ENCODE data around the gene ESYT2.
"Not testable (repeated sequence)": the region's sequence is repeated elsewhere in the genome, so short reads cannot be mapped to it uniquely, and the experiment has no call there.

The ESYT2 gene

DNA sequence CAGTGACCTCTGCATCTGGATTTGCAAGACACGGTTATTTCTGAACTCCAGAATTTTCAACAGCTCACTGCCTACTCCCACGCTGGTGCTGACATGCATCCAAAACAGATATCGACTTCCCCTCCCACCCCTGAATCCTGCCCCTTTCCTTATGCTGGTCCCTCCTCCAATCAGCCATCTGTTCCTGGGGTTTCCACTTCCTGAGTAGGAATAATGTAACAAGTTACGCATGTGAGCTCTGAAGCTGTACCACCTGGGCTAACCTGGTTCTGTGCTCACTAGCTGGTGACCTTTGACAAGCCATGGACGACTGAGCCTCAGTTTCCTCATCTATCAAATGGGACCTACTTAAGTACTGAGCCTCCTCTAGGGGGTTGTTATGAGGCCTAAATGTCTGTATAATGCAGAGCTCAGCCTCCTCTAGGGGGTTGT is 123.0 kb downstream of the ESYT2 start:
- no peak overlapping the region for H3K4me3 ChIP-seq (replicated peaks; ENCODE audit: low read depth, low read length)
- TF ChIP-seq, protein P1, sequence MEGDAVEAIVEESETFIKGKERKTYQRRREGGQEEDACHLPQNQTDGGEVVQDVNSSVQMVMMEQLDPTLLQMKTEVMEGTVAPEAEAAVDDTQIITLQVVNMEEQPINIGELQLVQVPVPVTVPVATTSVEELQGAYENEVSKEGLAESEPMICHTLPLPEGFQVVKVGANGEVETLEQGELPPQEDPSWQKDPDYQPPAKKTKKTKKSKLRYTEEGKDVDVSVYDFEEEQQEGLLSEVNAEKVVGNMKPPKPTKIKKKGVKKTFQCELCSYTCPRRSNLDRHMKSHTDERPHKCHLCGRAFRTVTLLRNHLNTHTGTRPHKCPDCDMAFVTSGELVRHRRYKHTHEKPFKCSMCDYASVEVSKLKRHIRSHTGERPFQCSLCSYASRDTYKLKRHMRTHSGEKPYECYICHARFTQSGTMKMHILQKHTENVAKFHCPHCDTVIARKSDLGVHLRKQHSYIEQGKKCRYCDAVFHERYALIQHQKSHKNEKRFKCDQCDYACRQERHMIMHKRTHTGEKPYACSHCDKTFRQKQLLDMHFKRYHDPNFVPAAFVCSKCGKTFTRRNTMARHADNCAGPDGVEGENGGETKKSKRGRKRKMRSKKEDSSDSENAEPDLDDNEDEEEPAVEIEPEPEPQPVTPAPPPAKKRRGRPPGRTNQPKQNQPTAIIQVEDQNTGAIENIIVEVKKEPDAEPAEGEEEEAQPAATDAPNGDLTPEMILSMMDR (IDR thresholded peaks at IDR 0.05; ENCODE audit: low read length, missing control alignments) = no peak
- peak; percentile 66 for DNase-seq (ENCODE audit: low read depth)

DNA sequence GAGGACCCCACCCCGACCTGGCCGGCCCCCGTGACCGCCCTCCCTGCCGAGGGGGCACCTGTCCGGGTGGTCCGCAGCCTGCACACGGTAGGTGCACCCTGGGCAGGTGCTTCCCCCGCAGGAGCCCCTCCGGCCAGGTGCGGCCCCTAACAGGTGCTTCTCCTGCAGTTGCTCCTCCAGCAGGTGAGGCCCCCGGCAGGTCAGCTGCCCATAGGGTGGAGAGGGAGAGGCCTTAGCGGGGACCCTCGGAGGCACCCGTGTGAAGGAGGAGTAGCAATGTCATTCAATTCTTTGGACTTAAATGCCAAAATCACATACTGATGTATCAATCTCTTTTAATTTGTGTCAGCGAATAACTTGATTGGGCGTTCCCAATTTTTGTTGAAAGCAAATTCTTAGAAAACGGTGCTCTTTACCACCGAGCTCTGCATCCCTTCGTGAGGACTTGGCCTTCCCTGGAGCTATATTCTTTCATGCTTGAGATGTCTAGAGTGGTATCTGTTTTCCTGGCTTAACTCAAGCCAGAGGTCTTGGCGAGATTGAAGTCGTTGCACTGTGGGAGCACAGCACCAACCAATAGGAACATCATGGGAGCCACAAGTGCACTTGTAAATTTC is 124.0 kb downstream of the ESYT2 start:
- TF ChIP-seq, protein P1 (IDR thresholded peaks at IDR 0.05; ENCODE audit: low read length, missing control alignments) = no peak
- no peak for DNase-seq (ENCODE audit: low read depth)
- H3K4me3 ChIP-seq (replicated peaks; ENCODE audit: low read depth, low read length) = peak overlapping the region; percentile 91

DNA sequence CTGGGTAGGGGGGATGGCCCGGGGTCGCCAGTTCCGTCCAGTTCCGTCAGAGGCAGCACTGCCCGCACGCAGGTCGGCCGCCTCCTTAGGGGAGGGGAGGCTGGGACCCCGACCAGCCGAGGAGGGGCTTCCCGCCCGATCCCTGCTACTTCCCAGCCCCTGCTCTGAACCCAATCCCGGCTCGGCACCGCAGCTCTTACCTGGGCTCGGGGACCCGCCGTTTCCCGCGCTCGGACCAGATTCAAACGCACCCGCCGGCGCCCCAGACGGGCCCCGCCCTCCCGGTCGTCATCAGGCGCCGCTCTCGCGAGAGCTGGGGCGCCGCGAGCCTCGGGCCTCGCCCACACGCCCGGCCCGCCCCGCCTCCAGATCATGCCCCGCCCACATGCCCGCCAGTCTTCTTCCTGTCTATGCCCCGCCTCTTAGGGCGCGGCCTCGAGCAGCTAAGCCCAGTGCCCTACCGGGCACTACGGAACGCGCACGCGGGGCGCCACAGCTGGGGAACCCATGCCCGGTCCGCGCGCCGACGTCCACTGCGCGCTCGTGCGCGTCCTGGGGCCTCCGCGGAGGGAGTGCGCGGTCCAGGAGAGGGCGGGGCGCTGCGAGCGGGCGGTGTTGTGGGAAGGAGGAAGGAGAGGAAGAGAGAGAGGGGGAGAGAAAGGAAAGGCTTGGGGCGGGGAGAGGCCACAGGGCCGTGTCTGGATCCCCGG is 124.6 kb downstream of the ESYT2 start, which contains the start of gene NCAPG2:
TSS of gene NCAPG2 (minus strand) at position 281 of the 710 bp plus-strand sequence. CDS start 2,905 bp downstream, outside the sequence.
- TF ChIP-seq, protein P1 (IDR thresholded peaks at IDR 0.05; ENCODE audit: low read length, missing control alignments) = no peak
- H3K4me3 ChIP-seq (replicated peaks; ENCODE audit: low read depth, low read length) = peak within 1 kb of the TSS; percentile 91

DNA sequence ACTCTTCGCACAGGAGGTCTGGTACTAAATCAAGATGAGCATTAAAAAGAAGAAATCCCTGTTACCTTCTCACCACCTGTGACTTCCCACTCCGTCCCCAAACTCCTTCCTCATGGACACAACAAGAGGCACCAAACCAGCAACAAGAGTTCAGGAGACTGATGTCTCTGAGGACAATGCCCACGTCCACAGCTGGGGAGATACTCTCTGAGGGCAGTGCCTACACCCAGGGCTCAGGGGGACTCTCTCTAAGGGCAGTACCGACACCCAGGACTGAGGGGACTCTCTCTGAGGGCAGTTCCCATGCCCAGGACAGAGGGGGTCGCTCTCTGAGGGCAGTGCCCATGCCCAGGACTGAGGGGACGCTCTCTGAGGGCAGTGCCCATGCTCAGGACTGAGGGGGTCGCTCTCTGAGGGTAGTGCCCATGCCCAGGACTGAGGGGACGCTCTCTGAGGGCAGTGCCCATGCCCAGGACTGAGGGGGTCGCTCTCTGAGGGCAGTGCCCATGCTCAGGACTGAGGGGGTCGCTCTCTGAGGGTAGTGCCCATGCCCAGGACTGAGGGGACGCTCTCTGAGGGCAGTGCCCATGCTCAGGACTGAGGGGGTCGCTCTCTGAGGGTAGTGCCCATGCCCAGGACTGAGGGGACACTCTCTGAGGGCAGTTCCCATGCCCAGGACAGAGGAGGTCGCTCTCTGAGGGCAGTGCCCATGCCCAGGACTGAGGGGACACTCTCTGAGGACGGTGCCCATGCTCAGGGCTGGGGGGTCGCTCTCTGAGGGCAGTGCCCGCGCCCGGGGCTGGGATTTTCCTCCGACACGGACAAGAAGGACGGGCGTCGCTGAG is 125.4 kb downstream of the ESYT2 start:
- H3K4me3 ChIP-seq (replicated peaks; ENCODE audit: low read depth, low read length) = peak overlapping the region; percentile 91
- not testable (repeated sequence) for DNase-seq (ENCODE audit: low read depth)

More for the DNA sequence above, 124.6 kb downstream of the ESYT2 start, which contains the start of gene NCAPG2:
- peak; percentile 98 for DNase-seq (ENCODE audit: low read depth)

DNA sequence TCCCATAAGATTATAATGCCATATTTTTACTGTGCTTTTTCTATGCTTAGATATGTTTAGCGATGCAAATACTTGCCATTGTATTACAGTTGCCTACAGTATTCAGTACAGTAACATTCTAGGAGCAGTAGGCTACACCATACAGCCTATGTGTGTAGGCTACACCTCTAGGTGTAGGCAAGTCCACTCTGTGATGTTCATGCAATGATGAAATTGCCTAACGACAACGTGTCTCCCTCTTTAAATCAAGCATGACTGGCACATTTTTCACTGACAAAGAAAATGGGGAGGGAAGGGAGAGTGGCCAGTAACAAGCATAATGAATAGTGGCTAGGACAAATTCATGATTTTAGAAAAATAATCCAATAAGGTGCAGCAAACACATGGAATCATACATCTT is 126.4 kb downstream of the ESYT2 start:
- H3K4me3 ChIP-seq (replicated peaks; ENCODE audit: low read depth, low read length) = no peak overlapping the region
- DNase-seq (ENCODE audit: low read depth) = no peak
- TF ChIP-seq, protein P1 (IDR thresholded peaks at IDR 0.05; ENCODE audit: low read length, missing control alignments) = no peak

DNA sequence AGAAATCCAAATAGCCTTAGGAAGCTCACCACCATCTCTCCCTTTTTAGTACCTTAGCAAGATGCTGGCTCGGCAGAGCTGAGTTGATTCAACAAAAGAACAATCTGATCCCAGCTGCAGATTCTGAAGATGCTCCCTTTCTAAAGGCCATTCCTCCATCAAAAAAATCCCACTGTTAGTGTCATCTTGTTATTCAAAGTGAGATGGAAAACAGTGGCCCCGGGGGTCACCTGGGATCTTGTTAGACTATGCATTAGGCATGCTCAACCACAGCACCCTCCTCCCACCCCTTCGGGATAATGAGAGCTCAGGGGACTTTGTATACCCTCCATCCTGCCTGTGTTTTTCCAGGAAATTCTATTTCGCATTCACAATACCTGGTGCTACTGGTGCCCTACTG is 127.1 kb downstream of the ESYT2 start:
- no peak overlapping the region for H3K4me3 ChIP-seq (replicated peaks; ENCODE audit: low read depth, low read length)

More for the DNA sequence above, 127.1 kb downstream of the ESYT2 start:
- TF ChIP-seq, protein P1 (IDR thresholded peaks at IDR 0.05; ENCODE audit: low read length, missing control alignments) = no peak
- no peak for DNase-seq (ENCODE audit: low read depth)
